Measurements from ENCODE around the gene STK17A. TPM values are rescaled to one million over a fixed set of nuclear protein-coding genes. Genes with fewer than 3 reads are reported as not detected.

The STK17A gene
- total RNA-seq, 1 experiment from 2014 or later = 9.8 TPM

DNA sequence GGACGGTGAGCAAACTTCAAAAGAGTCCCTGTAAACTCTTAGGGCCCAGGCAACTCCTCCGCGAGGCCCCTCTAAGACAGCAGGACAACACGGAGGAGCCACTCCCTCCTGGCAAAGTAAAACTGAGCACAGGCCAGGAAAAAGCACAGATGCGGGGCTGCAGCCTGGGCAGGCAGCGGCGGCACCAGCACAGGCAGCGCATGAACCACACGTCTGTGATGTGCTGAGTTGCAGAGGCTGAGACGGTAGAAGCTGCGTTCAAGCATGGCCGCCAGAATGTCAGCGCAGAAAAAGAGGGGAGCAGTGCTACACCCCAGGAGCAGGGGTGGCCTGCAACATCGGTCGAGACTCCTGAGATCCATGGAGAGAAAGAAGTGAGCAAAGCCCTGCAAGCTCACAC, 46.1 kb upstream of the STK17A start:
- no CpG with 5 or more reads among the region's 15 CpGs for WGBS (ENCODE audit: extremely low coverage, insufficient read length, low lambda C conversion rate)
- no peaks in the 10 kb centered on the region for H3K36me3 Mint-ChIP-seq (ENCODE audit: insufficient read depth in 1 of 3, low read depth in 3 of 3)
- Histone ChIP-seq H2BK15ac (ENCODE audit: low read depth, low read length) (no peak overlapping the region), H2AK5ac (ENCODE audit: insufficient read length, low read length) (no peak overlapping the region), H3K27ac (ENCODE audit: insufficient read length, low read depth, low read length) (no peak overlapping the region), H3K4me1 (ENCODE audit: insufficient read depth, low read length) (no peaks in the 10 kb centered on the region), H3K4me2 (ENCODE audit: insufficient read depth, insufficient read length, low read length) (no peak overlapping the region), H3K27me3 (ENCODE audit: insufficient read depth, low read length) (no peaks in the 10 kb centered on the region), H3K23ac (ENCODE audit: insufficient read length, low read depth, low read length) (no peak overlapping the region), H3K79me1 (ENCODE audit: insufficient read depth, low read depth, low read length, poor library complexity, severe bottlenecking) (no peaks in the 10 kb centered on the region), H3K14ac (ENCODE audit: insufficient read depth, low read length) (no peak overlapping the region), H2BK5ac (ENCODE audit: insufficient read length, low read length) (no peak overlapping the region), H3K4ac (ENCODE audit: low read depth, low read length) (no peak overlapping the region), H4K20me1 (ENCODE audit: control insufficient read depth, insufficient read depth, insufficient read length) (no peaks in the 10 kb centered on the region), H3T11ph (ENCODE audit: low read length) (no peak overlapping the region), H3K18ac (ENCODE audit: insufficient read length, low read depth, low read length) (no peak overlapping the region), H4K5ac (ENCODE audit: insufficient read length, low read depth, low read length) (no peak overlapping the region), H2BK12ac (ENCODE audit: insufficient read length, low read depth, low read length) (no peak overlapping the region), H4K91ac (ENCODE audit: insufficient read length, low read depth, low read length) (no peak overlapping the region), H3K23me2 (ENCODE audit: insufficient read length, low read depth, low read length, poor library complexity, severe bottlenecking) (no peaks in the 10 kb centered on the region), H2AFZ (ENCODE audit: low read length) (no peak overlapping the region), H3K79me2 (ENCODE audit: insufficient read depth, low read length) (no peaks in the 10 kb centered on the region), H2BK120ac (ENCODE audit: low read depth, low read length, poor library complexity, severe bottlenecking) (no peak overlapping the region), H2BK20ac (ENCODE audit: low read depth, low read length, poor library complexity, severe bottlenecking) (no peak overlapping the region), H3K9ac (ENCODE audit: extremely low read depth, insufficient read length, low read length) (no peak overlapping the region), H3K56ac (ENCODE audit: insufficient read length, low read depth, low read length) (no peak overlapping the region), H4K8ac (replicated peaks; ENCODE audit: insufficient read length, low read depth, low read length) (no peak overlapping the region), H3K9me3 (ENCODE audit: control insufficient read depth, low read depth, low read length) (no peaks in the 10 kb centered on the region)
- DNase-seq = no peak
- TF ChIP-seq, protein P1, sequence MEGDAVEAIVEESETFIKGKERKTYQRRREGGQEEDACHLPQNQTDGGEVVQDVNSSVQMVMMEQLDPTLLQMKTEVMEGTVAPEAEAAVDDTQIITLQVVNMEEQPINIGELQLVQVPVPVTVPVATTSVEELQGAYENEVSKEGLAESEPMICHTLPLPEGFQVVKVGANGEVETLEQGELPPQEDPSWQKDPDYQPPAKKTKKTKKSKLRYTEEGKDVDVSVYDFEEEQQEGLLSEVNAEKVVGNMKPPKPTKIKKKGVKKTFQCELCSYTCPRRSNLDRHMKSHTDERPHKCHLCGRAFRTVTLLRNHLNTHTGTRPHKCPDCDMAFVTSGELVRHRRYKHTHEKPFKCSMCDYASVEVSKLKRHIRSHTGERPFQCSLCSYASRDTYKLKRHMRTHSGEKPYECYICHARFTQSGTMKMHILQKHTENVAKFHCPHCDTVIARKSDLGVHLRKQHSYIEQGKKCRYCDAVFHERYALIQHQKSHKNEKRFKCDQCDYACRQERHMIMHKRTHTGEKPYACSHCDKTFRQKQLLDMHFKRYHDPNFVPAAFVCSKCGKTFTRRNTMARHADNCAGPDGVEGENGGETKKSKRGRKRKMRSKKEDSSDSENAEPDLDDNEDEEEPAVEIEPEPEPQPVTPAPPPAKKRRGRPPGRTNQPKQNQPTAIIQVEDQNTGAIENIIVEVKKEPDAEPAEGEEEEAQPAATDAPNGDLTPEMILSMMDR (conservative IDR thresholded peaks at IDR 0.05) = no peak
- H3K9me3 Mint-ChIP-seq = no peaks in the 10 kb centered on the region
- H3K27me3 Mint-ChIP-seq (ENCODE audit: low read depth) = no peaks in the 10 kb centered on the region
- H3K27ac Mint-ChIP-seq = no peak overlapping the region
- no peak overlapping the region for H3K4me3 Mint-ChIP-seq
- H3K4me1 Mint-ChIP-seq = peaks cover 8 to 17% of the 10 kb centered on the region in 2 experiments

Measured in H9 (cell line).